DOHH2 (cell line): ENCODE data around the gene FLNB.

Experiments used
- CTCF ChIP-seq: fragments of 200-600 bp; sonication (generic); IDR thresholded peaks from one replicate; pipeline ENCODE4 v1.5.1; 2014; ENCODE audit warnings: antibody characterized with exemption, mild to moderate bottlenecking, low read depth, low read length; ENCODE audit not compliant: poor library complexity, severe bottlenecking
- EZH2phosphoT487 ChIP-seq: fragments of 200-600 bp; sonication (generic); IDR thresholded peaks from 2 replicates; pipeline ENCODE4 v1.6.1; 2017; ENCODE audit warnings: borderline replicate concordance, mild to moderate bottlenecking, antibody characterized with exemption, low read length, moderate library complexity, mixed read lengths

- TF ChIP-seq CTCF (no peak), EZH2phosphoT487 (no peak)
Observed at GRCh38 chr3:58160399-58160798, 152.2 kb downstream of the FLNB start.
